Effector CD8-positive, alpha-beta T cell (primary cell): ENCODE data around the gene AMDHD2.
"Not testable (repeated sequence)": the region's sequence is repeated elsewhere in the genome, so short reads cannot be mapped to it uniquely, and the experiment has no call there.

ENCODE experiments used
- DNase-seq: peaks from one replicate; lab custom pipeline; 2025; lab: John Stamatoyannopoulos, UW

The AMDHD2 gene

GRCh38 chr16:2580143-2580542 is 60.0 kb downstream of the AMDHD2 start:
- not testable (repeated sequence) for DNase-seq

- not testable (repeated sequence) for DNase-seq
Observed at GRCh38 chr16:2580818-2581217, 60.6 kb downstream of the AMDHD2 start.
